ENCODE results near the gene NBEA.

DNA sequence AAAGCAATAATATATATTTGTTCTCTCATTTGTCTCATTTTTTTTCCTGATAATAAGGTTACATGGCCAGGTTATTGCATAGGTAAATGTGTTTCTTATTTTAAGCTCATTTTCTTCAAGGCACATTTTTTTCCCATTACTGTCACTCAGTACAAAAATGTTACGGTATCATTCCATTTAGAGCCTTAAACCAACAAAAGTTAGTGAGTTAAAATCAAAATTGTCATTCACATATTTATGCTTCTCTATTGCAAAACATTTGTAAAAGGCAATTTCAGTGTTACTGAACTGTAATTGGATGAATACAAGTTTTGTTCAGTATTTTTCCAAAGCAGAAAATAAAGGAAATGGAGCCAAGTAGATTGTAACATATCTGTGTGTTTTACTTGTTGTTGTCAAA lies 652.0 kb downstream of the NBEA start:
- TF ChIP-seq, protein P1, sequence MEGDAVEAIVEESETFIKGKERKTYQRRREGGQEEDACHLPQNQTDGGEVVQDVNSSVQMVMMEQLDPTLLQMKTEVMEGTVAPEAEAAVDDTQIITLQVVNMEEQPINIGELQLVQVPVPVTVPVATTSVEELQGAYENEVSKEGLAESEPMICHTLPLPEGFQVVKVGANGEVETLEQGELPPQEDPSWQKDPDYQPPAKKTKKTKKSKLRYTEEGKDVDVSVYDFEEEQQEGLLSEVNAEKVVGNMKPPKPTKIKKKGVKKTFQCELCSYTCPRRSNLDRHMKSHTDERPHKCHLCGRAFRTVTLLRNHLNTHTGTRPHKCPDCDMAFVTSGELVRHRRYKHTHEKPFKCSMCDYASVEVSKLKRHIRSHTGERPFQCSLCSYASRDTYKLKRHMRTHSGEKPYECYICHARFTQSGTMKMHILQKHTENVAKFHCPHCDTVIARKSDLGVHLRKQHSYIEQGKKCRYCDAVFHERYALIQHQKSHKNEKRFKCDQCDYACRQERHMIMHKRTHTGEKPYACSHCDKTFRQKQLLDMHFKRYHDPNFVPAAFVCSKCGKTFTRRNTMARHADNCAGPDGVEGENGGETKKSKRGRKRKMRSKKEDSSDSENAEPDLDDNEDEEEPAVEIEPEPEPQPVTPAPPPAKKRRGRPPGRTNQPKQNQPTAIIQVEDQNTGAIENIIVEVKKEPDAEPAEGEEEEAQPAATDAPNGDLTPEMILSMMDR (tag by site-specific recombination; IDR thresholded peaks at IDR 0.05) = no peak
- TF ChIP-seq TCF7L2 (IDR thresholded peaks at IDR 0.05; ENCODE audit: borderline replicate concordance, low read depth, low read length) (no peak), HOXA7 (CRISPR knock-in tag; IDR thresholded peaks at IDR 0.05; ENCODE audit: borderline replicate concordance) (no peak), ZNF302 (tag by site-specific recombination; IDR thresholded peaks at IDR 0.05; ENCODE audit: low read depth) (no peak), SP3 (tag by site-specific recombination; IDR thresholded peaks at IDR 0.05) (no peak), PRDM1 (tag by site-specific recombination; IDR thresholded peaks at IDR 0.05) (no peak), ZNF211 (tag by site-specific recombination; IDR thresholded peaks at IDR 0.05; ENCODE audit: low read depth) (no peak)
